HepG2 (cell line): ENCODE results near the gene FAM20C. TPM values are rescaled to one million over a fixed set of nuclear protein-coding genes. Genes with fewer than 3 reads are reported as not detected.
A peak's percentile ranks its signal among the peaks of the same experiment; 100 is the strongest.

Experiments
- ETV6 ChIP-seq: sonication (generic); formaldehyde crosslinking; conservative IDR thresholded peaks from 2 replicates; pipeline ENCODE4 v1.4.0; 2020; ENCODE audit warnings: missing genetic modification reagents
- FOXA1 ChIP-seq, 2 experiments: fragments of 450-650 bp in 1 of 2; sonication (generic) in 1 of 2; formaldehyde crosslinking in 1 of 2; IDR thresholded peaks; 2 replicates each; pipeline versions ENCODE4 v1.4.0 to v1.6.1; 2016 to 2020; ENCODE audit warnings: missing genetic modification reagents in 1 of 2
- FOXO1 ChIP-seq: sonication (generic); formaldehyde crosslinking; IDR thresholded peaks from 2 replicates; pipeline ENCODE4 v1.4.0; 2020; ENCODE audit warnings: missing genetic modification reagents
- GLMP ChIP-seq: sonication (generic); formaldehyde crosslinking; IDR thresholded peaks from 2 replicates; pipeline ENCODE4 v1.9.0; 2021; ENCODE audit warnings: missing genetic modification reagents, mild to moderate bottlenecking, borderline replicate concordance
- GTF2F1 ChIP-seq: fragments of 150-350 bp; IDR thresholded peaks from 2 replicates; pipeline ENCODE4 v1.6.1; 2014; ENCODE audit warnings: low read length
- HNRNPH1 ChIP-seq: fragments of 200-400 bp; formaldehyde crosslinking; optimal IDR thresholded peaks from 2 replicates; pipeline ENCODE3; 2017; ENCODE audit warnings: mild to moderate bottlenecking, low read depth, low read length
- HOXA3 ChIP-seq: sonication (generic); formaldehyde crosslinking; IDR thresholded peaks from 2 replicates; pipeline ENCODE4 v1.5.0; 2020; ENCODE audit warnings: missing genetic modification reagents
- NAIF1 ChIP-seq: sonication (generic); formaldehyde crosslinking; IDR thresholded peaks from 2 replicates; pipeline ENCODE4 v1.5.0; 2020; ENCODE audit warnings: mild to moderate bottlenecking, missing genetic modification reagents, borderline replicate concordance
- PAWR ChIP-seq: sonication (generic); formaldehyde crosslinking; IDR thresholded peaks from 2 replicates; pipeline ENCODE4 v1.4.0; 2020; ENCODE audit warnings: missing genetic modification reagents, mild to moderate bottlenecking, borderline replicate concordance
- RORA ChIP-seq: sonication (generic); formaldehyde crosslinking; IDR thresholded peaks from 2 replicates; pipeline ENCODE4 v1.5.0; 2020; ENCODE audit warnings: mild to moderate bottlenecking, missing genetic modification reagents, moderate library complexity
- SMARCE1 ChIP-seq: fragments of 450-650 bp; IDR thresholded peaks from 2 replicates; pipeline ENCODE4 v1.6.1; 2017; ENCODE audit warnings: borderline replicate concordance
- ZBTB38 ChIP-seq: sonication (generic); formaldehyde crosslinking; IDR thresholded peaks from 2 replicates; pipeline ENCODE4 v1.5.1; 2020; ENCODE audit warnings: mild to moderate bottlenecking, missing genetic modification reagents
- ZNF235 ChIP-seq: sonication (generic); formaldehyde crosslinking; IDR thresholded peaks from 2 replicates; pipeline ENCODE4 v1.8.1; 2023; ENCODE audit warnings: mild to moderate bottlenecking, missing genetic modification reagents, borderline replicate concordance
- ZNF253 ChIP-seq: sonication (generic); formaldehyde crosslinking; IDR thresholded peaks from 2 replicates; pipeline ENCODE4 v1.8.0; 2022; ENCODE audit warnings: mild to moderate bottlenecking, missing genetic modification reagents, borderline replicate concordance
- ZNF256 ChIP-seq: sonication (generic); formaldehyde crosslinking; conservative IDR thresholded peaks from 2 replicates; pipeline ENCODE4 v1.4.0; 2020; ENCODE audit warnings: missing genetic modification reagents
- ZNF260 ChIP-seq: sonication (generic); formaldehyde crosslinking; IDR thresholded peaks from 2 replicates; pipeline ENCODE4 v1.4.0; 2020; ENCODE audit warnings: missing genetic modification reagents, low read depth, mild to moderate bottlenecking, borderline replicate concordance
- ZNF484 ChIP-seq: sonication (generic); formaldehyde crosslinking; IDR thresholded peaks from 2 replicates; pipeline ENCODE4 v1.5.1; 2020; ENCODE audit warnings: mild to moderate bottlenecking, low read depth, missing genetic modification reagents, borderline replicate concordance
- ZNF644 ChIP-seq: IDR thresholded peaks from 2 replicates; pipeline ENCODE4 v1.6.1; 2016; ENCODE audit warnings: low read depth
- ZNF883 ChIP-seq: sonication (generic); formaldehyde crosslinking; IDR thresholded peaks from 2 replicates; pipeline ENCODE4 v1.5.1; 2020; ENCODE audit warnings: mild to moderate bottlenecking, missing genetic modification reagents; ENCODE audit errors: not compliant biosample characterization
- polyA plus RNA-seq, 8 experiments: library from polyadenylated mRNA; depleted of rRNA in 3 of 8; stranded (reverse) in 7 of 8; unstranded in 1 of 8; fragments of >200 nt; fragmentation: Illumina TruSeq in 4 of 8; extraction: Trizol in 4 of 8; gene quantifications; 2 replicates each; pipeline versions ENCODE4 v1.2.1 to v1.2.3, GENCODE V29; 2011 to 2016; ENCODE audit warnings: low read depth in 4 of 8, missing spikeins in 1 of 8, mixed read lengths in 1 of 8; ENCODE audit not compliant: insufficient read depth in 1 of 8
- total RNA-seq, 5 experiments: library from RNA; depleted of rRNA; stranded (reverse); fragments of >200 nt; fragmentation: Illumina TruSeq; extraction: Trizol; gene quantifications; 2 replicates each; pipeline ENCODE4 v1.2.3, GENCODE V29; 2016; ENCODE audit warnings: low read depth in 1 of 5
- TF ChIP-seq, protein P1 (sequence below): sonication (generic); formaldehyde crosslinking; IDR thresholded peaks from 2 replicates; pipeline ENCODE4 v1.8.0; 2022; ENCODE audit warnings: mild to moderate bottlenecking, missing genetic modification reagents
- TF ChIP-seq, protein P2 (sequence below): sonication (generic); formaldehyde crosslinking; IDR thresholded peaks from 2 replicates; pipeline ENCODE4 v1.9.0; 2022; ENCODE audit warnings: missing genetic modification reagents, mild to moderate bottlenecking, borderline replicate concordance

The FAM20C gene
- total and polyA plus RNA-seq, 2 of the 13 experiments (the other 11 are each of a cell fraction or from before 2014, with no cell fraction given) = 11.9 to 19.9 TPM

DNA sequence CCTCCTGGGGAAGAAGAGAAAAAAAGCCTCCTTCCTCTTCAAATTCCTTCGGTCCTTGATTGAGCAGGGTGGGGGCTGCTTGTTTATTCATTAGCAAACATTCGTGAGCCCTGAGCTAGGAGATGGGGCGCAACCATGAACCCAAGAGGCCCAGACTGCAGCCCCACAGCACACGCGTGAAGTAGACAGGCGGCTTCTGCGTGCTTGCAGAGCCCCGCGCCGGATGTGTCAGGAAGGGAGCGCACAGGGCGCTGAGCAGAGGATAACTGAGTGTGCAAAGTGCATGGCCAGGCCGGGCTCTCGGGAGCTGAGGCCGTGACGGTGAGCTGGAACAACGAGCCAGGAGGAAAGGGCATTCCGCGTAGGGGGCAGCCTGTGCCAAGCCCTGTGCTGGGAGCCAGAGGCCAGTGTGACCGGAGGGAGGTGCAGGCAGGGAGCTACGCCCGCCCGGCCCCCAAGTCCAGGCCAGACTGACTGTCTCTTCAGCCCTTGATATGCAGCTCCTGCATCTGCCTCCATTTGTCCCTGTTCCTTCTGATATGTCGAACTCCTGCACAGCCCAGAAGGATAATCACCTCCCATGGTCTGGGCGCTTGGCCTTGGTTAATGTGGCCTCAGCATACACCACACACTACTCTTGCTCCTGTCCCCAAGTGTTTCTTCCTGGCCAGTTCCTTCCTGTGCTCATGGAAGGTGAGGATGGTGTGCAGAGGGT lies 102.2 kb downstream of the FAM20C start (continued):
- no peak for TF ChIP-seq HNRNPH1
- TF ChIP-seq ZNF644 (CRISPR knock-in tag) = no peak
- TF ChIP-seq SMARCE1 = no peak
- no peak for TF ChIP-seq ZNF260
- TF ChIP-seq ETV6 (CRISPR knock-in tag) = no peak
- TF ChIP-seq HOXA3 (CRISPR knock-in tag) = peak; percentile 56; the same call in 1 of the 2 replicates
- 0 out of 2 replicates have a peak, but pooled peaks have one; percentile 17 for TF ChIP-seq ZBTB38 (CRISPR knock-in tag)
- TF ChIP-seq NAIF1 (CRISPR knock-in tag) = no peak
- TF ChIP-seq ZNF253 = 0 out of 2 replicates have a peak, but pooled peaks have one; percentile 28
- TF ChIP-seq ZNF235 (CRISPR knock-in tag) = no peak
- no peak for TF ChIP-seq PAWR (CRISPR knock-in tag)
- peak; percentile 74 for TF ChIP-seq ZNF883 (CRISPR knock-in tag)
- TF ChIP-seq, protein P1, sequence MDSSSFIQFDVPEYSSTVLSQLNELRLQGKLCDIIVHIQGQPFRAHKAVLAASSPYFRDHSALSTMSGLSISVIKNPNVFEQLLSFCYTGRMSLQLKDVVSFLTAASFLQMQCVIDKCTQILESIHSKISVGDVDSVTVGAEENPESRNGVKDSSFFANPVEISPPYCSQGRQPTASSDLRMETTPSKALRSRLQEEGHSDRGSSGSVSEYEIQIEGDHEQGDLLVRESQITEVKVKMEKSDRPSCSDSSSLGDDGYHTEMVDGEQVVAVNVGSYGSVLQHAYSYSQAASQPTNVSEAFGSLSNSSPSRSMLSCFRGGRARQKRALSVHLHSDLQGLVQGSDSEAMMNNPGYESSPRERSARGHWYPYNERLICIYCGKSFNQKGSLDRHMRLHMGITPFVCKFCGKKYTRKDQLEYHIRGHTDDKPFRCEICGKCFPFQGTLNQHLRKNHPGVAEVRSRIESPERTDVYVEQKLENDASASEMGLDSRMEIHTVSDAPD (CRISPR knock-in tag) = no peak
- TF ChIP-seq, protein P2, sequence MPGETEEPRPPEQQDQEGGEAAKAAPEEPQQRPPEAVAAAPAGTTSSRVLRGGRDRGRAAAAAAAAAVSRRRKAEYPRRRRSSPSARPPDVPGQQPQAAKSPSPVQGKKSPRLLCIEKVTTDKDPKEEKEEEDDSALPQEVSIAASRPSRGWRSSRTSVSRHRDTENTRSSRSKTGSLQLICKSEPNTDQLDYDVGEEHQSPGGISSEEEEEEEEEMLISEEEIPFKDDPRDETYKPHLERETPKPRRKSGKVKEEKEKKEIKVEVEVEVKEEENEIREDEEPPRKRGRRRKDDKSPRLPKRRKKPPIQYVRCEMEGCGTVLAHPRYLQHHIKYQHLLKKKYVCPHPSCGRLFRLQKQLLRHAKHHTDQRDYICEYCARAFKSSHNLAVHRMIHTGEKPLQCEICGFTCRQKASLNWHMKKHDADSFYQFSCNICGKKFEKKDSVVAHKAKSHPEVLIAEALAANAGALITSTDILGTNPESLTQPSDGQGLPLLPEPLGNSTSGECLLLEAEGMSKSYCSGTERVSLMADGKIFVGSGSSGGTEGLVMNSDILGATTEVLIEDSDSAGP (CRISPR knock-in tag) = peak; percentile 51; the same call in 1 of the 2 replicates
- TF ChIP-seq FOXA1 (IDR thresholded peaks at IDR 0.05) = no peak
- no peak for TF ChIP-seq FOXA1 (CRISPR knock-in tag; IDR thresholded peaks at IDR 0.05)
- TF ChIP-seq GTF2F1 = no peak
- no peak for TF ChIP-seq ZNF484 (CRISPR knock-in tag)
- TF ChIP-seq ZNF256 = no peak
- TF ChIP-seq GLMP (CRISPR knock-in tag) = no peak
- TF ChIP-seq FOXO1 (CRISPR knock-in tag) = peak; percentile 7; the same call in 1 of the 2 replicates
- no peak for TF ChIP-seq RORA (CRISPR knock-in tag)
